ENCODE results near the gene HOXC6. TPM values are rescaled to one million over a fixed set of nuclear protein-coding genes. Genes with fewer than 3 reads are reported as not detected.

HOXC6 gene
- total RNA-seq: 1 to 10 TPM in 1 of 2 donors, not detected in 1; 3.7 TPM

DNA sequence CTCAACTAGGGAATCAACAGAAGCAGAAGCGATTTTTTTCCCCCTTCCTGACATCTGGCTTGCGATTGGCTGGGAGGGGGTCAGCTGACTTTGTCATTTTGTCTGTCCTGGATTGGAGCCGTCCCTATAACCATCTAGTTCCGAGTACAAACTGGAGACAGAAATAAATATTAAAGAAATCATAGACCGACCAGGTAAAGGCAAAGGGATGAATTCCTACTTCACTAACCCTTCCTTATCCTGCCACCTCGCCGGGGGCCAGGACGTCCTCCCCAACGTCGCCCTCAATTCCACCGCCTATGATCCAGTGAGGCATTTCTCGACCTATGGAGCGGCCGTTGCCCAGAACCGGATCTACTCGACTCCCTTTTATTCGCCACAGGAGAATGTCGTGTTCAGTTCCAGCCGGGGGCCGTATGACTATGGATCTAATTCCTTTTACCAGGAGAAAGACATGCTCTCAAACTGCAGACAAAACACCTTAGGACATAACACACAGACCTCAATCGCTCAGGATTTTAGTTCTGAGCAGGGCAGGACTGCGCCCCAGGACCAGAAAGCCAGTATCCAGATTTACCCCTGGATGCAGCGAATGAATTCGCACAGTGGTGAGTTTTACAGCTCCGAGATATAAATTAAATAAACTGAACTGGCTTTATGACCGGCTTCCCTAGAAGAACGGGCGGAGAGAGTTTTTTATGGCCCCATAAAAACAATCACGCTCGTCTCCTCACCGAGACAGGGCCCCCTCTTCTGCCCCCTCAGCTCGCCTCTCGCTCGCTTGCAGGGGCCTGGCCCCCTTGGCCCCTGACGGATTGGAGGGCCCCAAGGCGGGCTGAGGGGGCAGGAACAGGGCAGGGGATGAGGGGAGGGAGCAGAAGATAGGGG, at the start of gene HOXC6:
Gene HOXC6 (plus strand): TSS at position 127 of the 888 bp plus-strand sequence. CDS start 82 bp downstream, at position 209.

DNA sequence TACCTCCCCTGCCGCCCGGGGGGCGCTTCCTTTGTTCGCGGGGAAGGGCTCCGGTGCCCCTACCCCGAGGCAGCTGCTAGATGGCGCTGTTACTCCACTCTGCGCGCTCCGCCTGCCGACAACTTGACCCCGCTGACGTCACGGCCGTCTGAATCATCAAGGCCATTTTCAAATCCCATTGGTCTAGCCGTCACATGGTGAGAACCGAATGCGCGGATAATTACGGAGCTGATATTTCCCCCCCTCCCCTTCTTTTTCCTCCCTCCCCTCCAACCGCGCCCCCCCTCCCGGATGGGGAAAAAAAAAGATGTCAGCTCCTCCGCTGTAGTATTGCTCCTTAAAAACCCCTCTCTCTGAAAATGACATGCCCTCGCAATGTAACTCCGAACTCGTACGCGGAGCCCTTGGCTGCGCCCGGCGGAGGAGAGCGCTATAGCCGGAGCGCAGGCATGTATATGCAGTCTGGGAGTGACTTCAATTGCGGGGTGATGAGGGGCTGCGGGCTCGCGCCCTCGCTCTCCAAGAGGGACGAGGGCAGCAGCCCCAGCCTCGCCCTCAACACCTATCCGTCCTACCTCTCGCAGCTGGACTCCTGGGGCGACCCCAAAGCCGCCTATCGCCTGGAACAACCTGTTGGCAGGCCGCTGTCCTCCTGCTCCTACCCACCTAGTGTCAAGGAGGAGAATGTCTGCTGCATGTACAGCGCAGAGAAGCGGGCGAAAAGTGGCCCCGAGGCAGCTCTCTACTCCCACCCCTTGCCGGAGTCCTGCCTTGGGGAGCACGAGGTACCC, 43.1 kb upstream of the HOXC6 start, which contains the start of gene HOXC10:
Gene HOXC10 (plus strand): TSS at position 246 of the 791 bp plus-strand sequence. CDS start 114 bp downstream, at position 360.

DNA sequence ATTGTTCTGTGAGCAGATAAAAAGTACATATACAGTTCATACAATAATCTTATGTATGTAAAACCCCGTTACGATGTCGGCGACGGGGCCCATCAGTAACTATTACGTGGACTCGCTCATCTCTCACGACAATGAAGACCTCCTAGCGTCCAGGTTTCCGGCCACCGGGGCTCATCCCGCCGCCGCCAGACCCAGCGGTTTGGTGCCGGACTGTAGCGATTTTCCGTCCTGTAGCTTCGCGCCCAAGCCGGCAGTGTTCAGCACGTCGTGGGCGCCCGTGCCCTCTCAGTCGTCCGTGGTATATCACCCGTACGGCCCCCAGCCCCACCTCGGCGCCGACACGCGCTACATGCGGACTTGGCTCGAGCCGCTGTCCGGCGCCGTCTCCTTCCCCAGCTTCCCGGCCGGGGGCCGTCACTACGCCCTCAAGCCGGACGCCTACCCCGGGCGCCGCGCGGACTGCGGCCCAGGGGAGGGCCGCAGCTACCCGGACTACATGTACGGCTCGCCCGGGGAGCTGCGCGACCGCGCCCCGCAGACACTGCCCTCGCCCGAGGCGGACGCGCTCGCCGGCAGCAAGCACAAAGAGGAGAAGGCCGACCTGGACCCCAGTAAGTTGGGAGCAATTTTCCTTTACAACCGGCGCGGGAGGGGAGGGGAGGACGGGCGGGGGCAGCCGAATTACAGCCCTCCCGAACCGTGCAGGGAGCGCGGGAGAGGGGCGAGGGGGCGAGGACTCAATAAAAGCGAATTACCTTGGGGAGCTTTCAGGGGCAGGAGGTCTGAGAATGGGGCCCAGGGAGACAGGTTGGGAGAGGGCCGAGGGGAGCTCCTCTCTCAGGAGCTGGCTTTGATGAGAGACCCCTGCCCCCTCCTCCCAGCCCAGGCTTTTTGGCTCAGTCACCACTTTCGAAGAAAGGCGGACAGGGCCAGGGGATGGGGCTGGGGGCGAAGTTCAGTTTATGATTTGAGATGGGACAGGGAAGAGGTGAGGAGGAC, 27.8 kb upstream of the HOXC6 start, which contains the start of gene HOXC9:
Gene HOXC9 (plus strand): TSS at position 46 of the 999 bp plus-strand sequence. CDS start 28 bp downstream, at position 74.

DNA sequence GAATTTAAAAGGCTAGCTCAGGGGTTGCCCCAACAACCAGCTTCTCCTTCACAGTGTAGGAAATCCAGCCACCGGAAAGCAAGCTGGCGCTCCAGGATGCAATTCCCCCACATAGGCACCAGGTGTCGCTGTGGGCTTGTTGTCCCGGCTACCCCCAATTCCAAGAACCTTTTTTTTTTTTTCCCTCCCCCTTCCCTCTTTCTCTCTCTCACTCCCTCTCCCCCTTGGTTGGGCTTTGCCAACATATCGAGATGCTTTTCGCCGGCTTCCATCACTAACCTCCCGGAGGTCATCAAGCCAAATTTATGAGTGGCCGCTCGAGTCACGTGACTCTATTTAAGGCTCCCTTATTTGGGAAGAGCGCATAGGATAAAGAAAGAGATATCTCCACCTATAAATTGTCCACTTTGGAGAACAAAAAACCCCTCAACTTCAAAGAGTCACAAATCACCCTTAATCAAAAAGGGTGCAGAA, 4.4 kb downstream of the HOXC6 start, which contains the start of gene HOXC5:
Gene HOXC5 (plus strand): TSS at position 424 of the 474 bp plus-strand sequence. CDS start 73 bp downstream, outside the sequence.

DNA sequence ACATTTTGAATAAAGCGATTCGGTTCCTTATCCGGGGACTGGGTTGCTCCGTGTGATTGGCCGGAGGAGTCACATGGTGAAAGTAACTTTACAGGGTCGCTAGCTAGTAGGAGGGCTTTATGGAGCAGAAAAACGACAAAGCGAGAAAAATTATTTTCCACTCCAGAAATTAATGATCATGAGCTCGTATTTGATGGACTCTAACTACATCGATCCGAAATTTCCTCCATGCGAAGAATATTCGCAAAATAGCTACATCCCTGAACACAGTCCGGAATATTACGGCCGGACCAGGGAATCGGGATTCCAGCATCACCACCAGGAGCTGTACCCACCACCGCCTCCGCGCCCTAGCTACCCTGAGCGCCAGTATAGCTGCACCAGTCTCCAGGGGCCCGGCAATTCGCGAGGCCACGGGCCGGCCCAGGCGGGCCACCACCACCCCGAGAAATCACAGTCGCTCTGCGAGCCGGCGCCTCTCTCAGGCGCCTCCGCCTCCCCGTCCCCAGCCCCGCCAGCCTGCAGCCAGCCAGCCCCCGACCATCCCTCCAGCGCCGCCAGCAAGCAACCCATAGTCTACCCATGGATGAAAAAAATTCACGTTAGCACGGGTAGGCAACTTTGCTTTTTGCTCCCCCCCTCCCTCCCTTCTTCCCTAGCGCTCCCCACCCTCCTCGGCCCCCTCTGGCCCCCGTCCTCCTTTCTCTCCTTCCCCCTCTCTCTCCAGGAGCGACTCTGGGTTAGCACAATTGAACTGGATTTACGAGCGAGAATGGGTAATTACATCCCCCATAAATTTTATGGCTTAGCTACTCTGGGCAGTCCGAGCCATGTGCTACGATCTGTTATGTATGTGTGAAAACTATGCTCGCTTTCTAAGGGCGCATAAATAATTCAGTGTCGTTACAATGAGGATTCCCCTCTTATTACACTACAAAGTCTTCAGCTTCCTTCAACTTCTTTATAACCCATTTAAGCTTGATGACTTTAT, 25.8 kb downstream of the HOXC6 start, which contains the start of gene HOXC4:
Gene HOXC4 (plus strand): TSS at position 85 of the 991 bp plus-strand sequence. CDS start 88 bp downstream, at position 173.

Small RNA genes within 50 kb of the gene (small RNA-seq; reads per million reads assigned to genes)
- 0 to 4.4 reads per million in 2 donors for gene HOXC5
- gene MIR196A2: 0.26 to 4.5 reads per million in 2 donors
- 5.2 to 8.3 reads per million in 2 donors for gene MIR615

Other genes starting within 250 kb of the HOXC6 start
- gene HOXC13, start 89.6 kb upstream of the HOXC6 start, total RNA-seq: not detected
- not detected for gene HOXC12, start 73.5 kb upstream of the HOXC6 start, total RNA-seq
- under 1 TPM in 1 of 2 donors, not detected in 1; 0.33 TPM for gene HOXC11, start 55.3 kb upstream of the HOXC6 start, total RNA-seq
- not detected for gene HOTAIR, start 53.5 kb upstream of the HOXC6 start, total RNA-seq
- 1 to 10 TPM in 1 of 2 donors, not detected in 1; 5.7 TPM for gene HOXC10, start 43.3 kb upstream of the HOXC6 start, total RNA-seq
- gene HOXC9, start 28.3 kb upstream of the HOXC6 start, total RNA-seq: 1 to 10 TPM in 1 of 2 donors, not detected in 1; 5.7 TPM
- gene HOXC8, start 19.5 kb upstream of the HOXC6 start, total RNA-seq: 1 to 10 TPM in 1 of 2 donors, not detected in 1; 1.3 TPM
- 1 to 10 TPM in 1 of 2 donors, not detected in 1; 1.7 TPM for gene HOXC5, start 4.6 kb downstream of the HOXC6 start, total RNA-seq
- gene HOXC4, start 25.4 kb downstream of the HOXC6 start, total RNA-seq: 1 to 10 TPM in 1 of 2 donors, not detected in 1; 3.3 TPM
- 10 to 100 TPM; 28.6 to 37.6 TPM for gene SMUG1, start 160.5 kb downstream of the HOXC6 start, total RNA-seq